ENCODE results near the gene SLC22A15.
"Not testable (repeated sequence)": the region's sequence is repeated elsewhere in the genome, so short reads cannot be mapped to it uniquely, and the experiment has no call there.

The SLC22A15 gene

GRCh38 chr1:115983584-115983983, 7.3 kb downstream of the SLC22A15 start:
- FAIRE-seq: no peak
- TF ChIP-seq POLR2AphosphoS5 (IDR thresholded peaks at IDR 0.05; ENCODE audit: low read depth, low read length) (no peak), POLR2A (IDR thresholded peaks at IDR 0.05; ENCODE audit: low read depth, low read length) (no peak), TAF1 (IDR thresholded peaks at IDR 0.05; ENCODE audit: borderline replicate concordance, low read depth, low read length) (no peak)
- no peak for DNase-seq (ENCODE audit: insufficient read length)

GRCh38 chr1:115987623-115988022, 11.3 kb downstream of the SLC22A15 start:
- DNase-seq (ENCODE audit: insufficient read length): no peak
- TF ChIP-seq POLR2AphosphoS5 (IDR thresholded peaks at IDR 0.05; ENCODE audit: low read depth, low read length): no peak
- no peak for TF ChIP-seq TAF1 (IDR thresholded peaks at IDR 0.05; ENCODE audit: borderline replicate concordance, low read depth, low read length)
- no peak for TF ChIP-seq POLR2A (IDR thresholded peaks at IDR 0.05; ENCODE audit: low read depth, low read length)
- FAIRE-seq: no peak

- TF ChIP-seq TAF1 (IDR thresholded peaks at IDR 0.05; ENCODE audit: borderline replicate concordance, low read depth, low read length) (no peak), POLR2AphosphoS5 (IDR thresholded peaks at IDR 0.05; ENCODE audit: low read depth, low read length) (no peak), POLR2A (IDR thresholded peaks at IDR 0.05; ENCODE audit: low read depth, low read length) (no peak)
- DNase-seq (ENCODE audit: insufficient read length) (no peak), FAIRE-seq (no peak)
Observed at GRCh38 chr1:115988953-115989352, 12.6 kb downstream of the SLC22A15 start.

GRCh38 chr1:115989699-115990098, 13.4 kb downstream of the SLC22A15 start:
- FAIRE-seq (no peak), DNase-seq (ENCODE audit: insufficient read length) (no peak)
- TF ChIP-seq TAF1 (IDR thresholded peaks at IDR 0.05; ENCODE audit: borderline replicate concordance, low read depth, low read length) (no peak), POLR2A (IDR thresholded peaks at IDR 0.05; ENCODE audit: low read depth, low read length) (no peak), POLR2AphosphoS5 (IDR thresholded peaks at IDR 0.05; ENCODE audit: low read depth, low read length) (no peak)

GRCh38 chr1:115991909-115992308, 15.6 kb downstream of the SLC22A15 start:
- no peak for FAIRE-seq
- TF ChIP-seq TAF1 (IDR thresholded peaks at IDR 0.05; ENCODE audit: borderline replicate concordance, low read depth, low read length) (no peak), POLR2A (IDR thresholded peaks at IDR 0.05; ENCODE audit: low read depth, low read length) (no peak), POLR2AphosphoS5 (IDR thresholded peaks at IDR 0.05; ENCODE audit: low read depth, low read length) (no peak)
- DNase-seq (ENCODE audit: insufficient read length): no peak

- DNase-seq (ENCODE audit: insufficient read length); FAIRE-seq: not testable (repeated sequence)
Observed at GRCh38 chr1:115997921-115998320, 21.6 kb downstream of the SLC22A15 start.

- DNase-seq (ENCODE audit: insufficient read length) (no peak), FAIRE-seq (no peak)
- no peak for TF ChIP-seq POLR2AphosphoS5 (IDR thresholded peaks at IDR 0.05; ENCODE audit: low read depth, low read length)
- TF ChIP-seq POLR2A (IDR thresholded peaks at IDR 0.05; ENCODE audit: low read depth, low read length): no peak
Observed at GRCh38 chr1:116001739-116002487, 25.6 kb downstream of the SLC22A15 start.

GRCh38 chr1:116002781-116003420, 26.6 kb downstream of the SLC22A15 start:
- DNase-seq (ENCODE audit: insufficient read length) (no peak), FAIRE-seq (no peak)
- no peak for TF ChIP-seq POLR2A (IDR thresholded peaks at IDR 0.05; ENCODE audit: low read depth, low read length)
- no peak for TF ChIP-seq POLR2AphosphoS5 (IDR thresholded peaks at IDR 0.05; ENCODE audit: low read depth, low read length)
- no peak for TF ChIP-seq TAF1 (IDR thresholded peaks at IDR 0.05; ENCODE audit: borderline replicate concordance, low read depth, low read length)

GRCh38 chr1:116003823-116004222, 27.5 kb downstream of the SLC22A15 start:
- no peak for FAIRE-seq
- DNase-seq (ENCODE audit: insufficient read length): no peak
- TF ChIP-seq POLR2A (IDR thresholded peaks at IDR 0.05; ENCODE audit: low read depth, low read length) (no peak), TAF1 (IDR thresholded peaks at IDR 0.05; ENCODE audit: borderline replicate concordance, low read depth, low read length) (no peak), POLR2AphosphoS5 (IDR thresholded peaks at IDR 0.05; ENCODE audit: low read depth, low read length) (no peak)

- no peak for DNase-seq (ENCODE audit: insufficient read length)
- FAIRE-seq: peak; percentile 9
Observed at GRCh38 chr1:116006486-116006964, 30.2 kb downstream of the SLC22A15 start.

GRCh38 chr1:116008656-116009390, 32.5 kb downstream of the SLC22A15 start:
- no peak for DNase-seq (ENCODE audit: insufficient read length)
- TF ChIP-seq POLR2A (IDR thresholded peaks at IDR 0.05; ENCODE audit: low read depth, low read length) (no peak), TAF1 (IDR thresholded peaks at IDR 0.05; ENCODE audit: borderline replicate concordance, low read depth, low read length) (no peak), POLR2AphosphoS5 (IDR thresholded peaks at IDR 0.05; ENCODE audit: low read depth, low read length) (no peak)
- no peak for FAIRE-seq

More at GRCh38 chr1:116006486-116006964, 30.2 kb downstream of the SLC22A15 start:
- TF ChIP-seq POLR2AphosphoS5 (IDR thresholded peaks at IDR 0.05; ENCODE audit: low read depth, low read length): no peak

- FAIRE-seq (no peak), DNase-seq (ENCODE audit: insufficient read length) (no peak)
- TF ChIP-seq TAF1 (IDR thresholded peaks at IDR 0.05; ENCODE audit: borderline replicate concordance, low read depth, low read length) (no peak), POLR2A (IDR thresholded peaks at IDR 0.05; ENCODE audit: low read depth, low read length) (no peak), POLR2AphosphoS5 (IDR thresholded peaks at IDR 0.05; ENCODE audit: low read depth, low read length) (no peak)
Observed at GRCh38 chr1:116012716-116013115, 36.4 kb downstream of the SLC22A15 start.

All from GM12892 (cell line).